Tongue (tissue), 2 donors: ENCODE data around the gene EREG. TPM values are rescaled to one million over a fixed set of nuclear protein-coding genes. Genes with fewer than 3 reads are reported as not detected.
A peak's percentile ranks its signal among the peaks of the same experiment; 100 is the strongest.

Experiments used
- DNase-seq: peaks from one replicate; pipeline ENCODE4 v3.0.0-alpha.2; 2015
- total RNA-seq: library from RNA; depleted of rRNA; stranded (reverse); fragments of >200 nt; gene quantifications from one replicate; pipeline ENCODE4 v1.2.3, GENCODE V29; 2014

Gene EREG
- total RNA-seq, 1 donor from 2014 or later = 0.72 TPM

GRCh38 chr4:74353858-74354257 lies 11.1 kb upstream of the EREG start:
- DNase-seq = no peak

DNA sequence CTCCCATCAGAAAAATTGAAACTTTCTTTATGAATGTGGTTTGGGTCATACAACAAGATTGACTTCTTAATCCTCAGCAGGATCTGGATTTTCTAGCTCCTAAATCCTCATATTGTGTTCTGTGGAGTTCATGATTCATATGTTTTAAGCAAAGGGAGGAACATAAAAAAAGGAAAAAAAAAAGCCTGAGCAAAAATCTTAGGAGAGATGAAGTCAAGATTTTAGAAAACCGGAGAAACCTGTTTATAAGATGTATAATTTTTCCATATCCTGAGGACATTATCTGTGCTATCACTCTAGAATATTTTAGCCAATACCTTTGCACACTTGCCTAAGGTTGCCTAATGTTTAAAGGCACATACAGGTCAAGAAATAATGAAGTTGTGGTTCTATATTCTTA lies 7.0 kb upstream of the EREG start:
- no peak for DNase-seq

DNA sequence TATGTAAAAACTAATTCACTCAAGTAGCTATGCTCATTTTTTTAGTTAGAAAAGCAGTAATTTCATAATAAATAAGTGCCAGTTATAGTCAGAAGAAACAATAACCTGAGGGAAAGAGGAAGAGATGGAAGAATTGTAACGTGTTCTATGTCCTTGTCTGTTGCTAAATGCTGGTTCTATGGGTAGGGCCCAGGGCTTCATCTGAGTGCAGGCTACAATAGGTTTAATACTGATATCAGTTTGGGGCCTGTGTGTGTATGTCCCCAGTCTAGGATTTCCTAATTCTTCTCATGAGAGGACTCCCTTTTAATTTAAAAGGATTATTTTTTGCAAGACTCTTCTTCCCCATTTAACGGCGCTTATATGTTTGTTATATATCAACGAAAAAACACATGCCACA lies 3.3 kb upstream of the EREG start:
- DNase-seq = no peak

GRCh38 chr4:74362347-74362746 lies 2.6 kb upstream of the EREG start:
- no peak for DNase-seq

DNA sequence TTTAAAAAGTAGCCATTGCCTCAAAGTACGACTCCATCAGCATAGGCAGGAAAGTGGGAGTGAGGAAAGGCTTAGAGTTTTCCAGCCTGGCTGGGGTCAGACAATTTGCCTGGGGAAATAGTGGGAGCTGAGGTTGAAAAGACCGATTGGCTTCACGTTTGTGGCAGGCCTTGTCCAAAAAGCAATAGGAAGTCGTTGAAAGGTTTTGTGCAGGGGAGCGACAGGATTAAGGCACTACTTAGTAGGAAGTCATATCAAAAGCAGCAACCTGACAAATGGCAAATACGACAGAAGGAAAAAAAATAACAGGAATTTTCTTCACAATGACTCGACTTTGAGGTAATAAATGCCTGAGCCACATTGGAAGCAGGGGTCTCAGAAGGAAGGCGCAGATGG lies 691 bp upstream of the EREG start:
- no peak for DNase-seq

DNA sequence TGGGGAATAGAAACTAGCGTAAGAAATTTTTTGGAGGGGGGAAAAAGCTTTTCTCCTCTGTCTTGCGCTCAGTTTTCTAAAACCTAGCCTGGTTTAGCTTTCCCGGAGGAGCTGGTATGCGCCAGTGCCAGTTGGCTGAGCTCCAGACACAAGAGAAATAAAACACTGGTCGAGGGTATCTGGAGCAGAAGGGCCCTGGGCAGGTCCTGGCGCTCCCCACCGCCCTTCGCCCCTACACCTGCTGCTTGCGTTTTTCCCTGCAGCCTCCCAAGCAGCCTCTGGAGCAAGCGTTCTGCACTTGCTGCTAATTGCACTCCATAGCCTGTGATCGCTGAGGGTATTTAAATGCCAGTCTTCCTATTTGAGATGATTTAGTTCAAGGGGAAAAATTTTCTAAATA lies 816 bp downstream of the EREG start:
- DNase-seq = peak; percentile 55

DNA sequence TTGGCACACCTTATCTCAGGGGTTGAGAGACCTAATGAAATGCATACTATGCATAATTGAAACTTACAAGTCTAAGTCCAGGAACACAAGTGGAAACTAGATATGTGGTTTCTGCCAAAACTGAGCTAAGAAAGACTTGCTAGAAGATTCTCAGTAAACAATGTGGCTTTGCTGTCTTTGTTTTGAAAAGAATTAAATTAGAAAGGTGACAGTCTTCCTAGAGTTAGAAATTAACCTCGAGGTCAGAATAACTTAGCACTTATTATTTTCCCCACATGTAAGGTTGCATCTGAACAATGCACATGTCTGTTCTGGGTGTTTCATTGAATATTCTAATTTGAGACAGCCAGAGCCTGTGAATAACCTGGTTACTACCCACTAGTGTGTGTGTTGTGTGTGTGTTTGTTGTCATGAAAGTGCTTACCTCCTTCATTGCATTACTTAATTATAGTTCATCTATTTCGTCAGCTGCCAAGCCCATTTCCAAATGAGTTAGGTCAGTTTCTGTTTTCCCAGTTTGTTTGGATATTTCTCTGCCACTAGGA lies 1.5 kb downstream of the EREG start:
- DNase-seq = no peak

GRCh38 chr4:74367656-74368290 lies 2.8 kb downstream of the EREG start:
- no peak for DNase-seq

GRCh38 chr4:74368596-74368995 lies 3.7 kb downstream of the EREG start:
- no peak for DNase-seq

DNA sequence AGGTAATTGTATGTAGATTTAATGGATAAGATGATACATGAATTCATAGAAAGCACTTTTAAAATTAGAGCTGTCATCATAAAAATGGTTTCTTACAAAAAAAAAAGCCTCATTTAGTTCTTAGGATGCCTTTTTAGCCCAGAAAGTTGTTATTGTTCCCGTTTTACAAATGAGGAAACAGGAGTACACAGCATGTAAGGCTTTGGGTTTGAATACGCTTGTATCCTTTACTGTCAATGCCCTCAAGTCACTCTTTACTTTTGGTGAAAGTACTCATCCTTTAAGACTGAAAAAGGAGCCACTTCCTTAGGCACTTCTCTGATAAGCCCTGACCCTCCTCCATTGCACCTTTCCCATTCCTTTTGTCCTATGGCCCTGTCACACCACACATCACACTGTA lies 4.9 kb downstream of the EREG start:
- DNase-seq = no peak

- peak; percentile 37 for DNase-seq
Observed at GRCh38 chr4:74370912-74371311, 6.0 kb downstream of the EREG start.

- no peak for DNase-seq
Observed at GRCh38 chr4:74374128-74374527, 9.2 kb downstream of the EREG start.

DNA sequence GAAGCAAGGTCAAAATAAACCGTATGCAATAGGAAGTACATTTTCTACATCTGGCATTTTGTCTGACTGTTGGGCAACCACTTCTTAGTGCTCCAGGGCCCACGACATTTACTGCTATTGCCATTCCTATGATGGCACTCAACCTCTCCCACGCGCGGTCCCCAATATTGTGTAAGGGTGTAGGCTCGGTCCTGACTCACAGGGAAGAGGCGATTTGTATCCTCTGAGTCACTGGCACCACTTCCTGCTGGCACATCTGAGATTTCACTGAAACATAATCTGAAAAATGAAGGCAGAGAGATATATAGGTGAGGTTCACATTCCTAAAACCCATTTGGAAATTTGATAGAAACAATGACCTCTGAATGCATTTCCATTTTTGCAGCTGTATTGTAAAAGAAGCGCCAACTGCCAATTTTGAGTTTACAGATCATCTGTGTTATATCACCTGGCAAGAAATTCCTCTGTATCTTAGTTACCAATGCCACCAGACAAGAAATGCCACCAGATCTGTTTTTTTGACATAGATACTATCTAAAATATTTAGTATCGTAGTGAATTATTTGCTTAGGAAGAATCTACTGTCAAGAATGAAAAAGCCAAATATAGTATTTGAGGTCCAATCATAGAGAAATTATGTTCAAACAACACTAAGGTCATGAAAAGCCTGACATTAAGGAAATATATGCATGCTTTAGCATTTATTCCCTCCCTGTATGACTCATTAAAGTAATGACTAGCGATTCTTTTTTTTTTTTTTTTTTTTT lies 9.8 kb downstream of the EREG start:
- no peak for DNase-seq

DNA sequence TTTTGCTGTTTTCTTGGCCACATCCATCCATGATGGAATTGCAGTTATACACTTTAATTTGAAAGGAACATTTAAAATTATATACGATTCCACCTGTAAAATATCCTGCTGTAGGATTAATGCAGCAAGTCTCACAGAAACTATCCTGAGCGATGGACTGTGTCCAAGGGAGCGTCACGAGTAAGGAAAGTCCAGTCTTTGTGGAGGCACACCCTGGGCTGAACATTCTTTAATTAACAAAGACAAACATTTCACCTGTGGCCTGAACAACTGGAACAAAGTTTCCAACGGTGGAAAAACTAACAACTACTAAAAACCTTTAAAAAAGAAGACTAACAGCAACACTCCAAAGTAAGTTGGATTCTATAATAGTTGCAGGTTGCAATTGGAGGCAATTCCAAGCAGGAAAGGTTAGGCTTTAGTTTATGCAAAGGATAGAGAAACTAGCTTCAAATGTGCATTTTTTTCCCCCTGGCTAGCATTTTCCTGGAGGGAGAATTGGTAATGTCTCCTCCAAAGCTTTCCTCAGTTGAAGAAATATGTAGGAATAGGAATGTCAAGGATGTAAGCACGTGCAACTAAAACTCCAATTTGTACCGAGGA lies 11.0 kb downstream of the EREG start:
- DNase-seq = no peak

GRCh38 chr4:74376888-74377483 lies 12.0 kb downstream of the EREG start:
- peak; percentile 61 for DNase-seq

DNA sequence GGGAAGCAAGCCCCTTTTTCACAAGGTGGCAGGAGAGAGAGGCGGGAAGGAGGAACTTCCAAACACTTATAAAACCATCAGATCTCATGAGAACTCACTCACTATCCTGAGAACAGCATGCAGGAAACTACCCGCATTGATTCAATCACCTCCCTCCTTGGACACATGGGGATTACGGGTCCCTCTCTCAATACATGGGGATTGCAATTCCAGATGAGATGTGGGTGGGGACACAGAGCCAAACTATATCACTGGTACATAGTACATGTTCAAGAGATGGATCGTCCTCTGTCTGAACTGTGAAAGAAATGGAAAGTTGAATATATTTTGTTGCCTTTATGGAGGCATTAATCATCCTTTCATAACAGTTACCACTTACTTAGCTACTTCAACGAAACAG lies 12.8 kb downstream of the EREG start:
- no peak for DNase-seq

DNA sequence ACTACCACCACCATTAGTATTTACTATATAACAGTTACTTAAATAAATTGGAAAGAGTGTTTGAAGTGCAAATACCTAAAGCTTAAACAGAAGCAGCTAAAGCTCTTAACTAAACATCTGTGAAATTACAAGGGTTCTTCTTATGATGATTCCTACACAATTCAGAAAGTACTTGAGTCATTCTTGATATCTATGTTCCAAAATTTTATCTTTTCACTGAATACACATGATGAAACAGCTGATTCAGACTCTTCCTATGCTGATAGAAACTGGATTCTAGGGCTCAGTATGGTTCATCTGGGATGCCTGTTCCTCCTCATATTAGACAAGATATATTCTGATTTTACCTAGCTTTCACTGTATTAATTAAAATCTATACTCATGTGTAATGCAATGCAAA lies 13.6 kb downstream of the EREG start:
- no peak for DNase-seq

DNA sequence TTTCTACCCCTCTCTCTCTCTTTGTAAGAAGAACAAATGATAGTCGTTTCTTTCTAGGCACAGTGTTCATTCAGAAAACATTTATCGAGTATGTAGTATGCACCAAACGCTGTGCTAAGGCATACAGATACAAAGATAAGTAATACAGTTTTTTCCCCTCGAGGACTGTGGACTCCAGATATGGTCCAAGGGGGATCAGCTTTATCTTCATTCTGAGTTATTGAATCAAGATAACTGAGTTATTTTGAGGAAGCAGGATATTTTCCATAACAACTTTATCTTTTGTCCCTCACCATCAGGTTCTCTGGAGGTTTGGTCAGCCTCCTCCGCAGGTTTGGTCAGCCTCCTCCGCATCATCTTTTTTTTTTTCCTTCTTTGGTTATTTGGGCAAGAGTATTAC lies 15.0 kb downstream of the EREG start:
- DNase-seq = no peak

- DNase-seq = no peak
Observed at GRCh38 chr4:74385386-74385785, 20.4 kb downstream of the EREG start.

DNA sequence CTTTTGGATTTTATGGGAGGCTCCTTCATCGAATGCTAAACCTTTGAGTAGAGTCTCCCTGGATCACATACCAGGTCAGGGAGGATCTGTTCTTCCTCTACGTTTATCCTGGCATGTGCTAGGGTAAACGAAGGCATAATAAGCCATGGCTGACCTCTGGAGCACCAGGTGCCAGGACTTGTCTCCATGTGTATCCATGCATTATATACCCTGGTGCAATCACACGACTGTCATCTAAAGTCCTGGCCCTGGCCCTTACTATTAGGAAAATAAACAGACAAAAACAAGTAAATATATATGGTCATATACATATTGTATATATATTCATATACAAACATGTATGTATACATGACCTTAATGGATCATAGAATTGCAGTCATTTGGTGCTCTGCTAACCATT lies 21.2 kb downstream of the EREG start:
- DNase-seq = no peak

DNA sequence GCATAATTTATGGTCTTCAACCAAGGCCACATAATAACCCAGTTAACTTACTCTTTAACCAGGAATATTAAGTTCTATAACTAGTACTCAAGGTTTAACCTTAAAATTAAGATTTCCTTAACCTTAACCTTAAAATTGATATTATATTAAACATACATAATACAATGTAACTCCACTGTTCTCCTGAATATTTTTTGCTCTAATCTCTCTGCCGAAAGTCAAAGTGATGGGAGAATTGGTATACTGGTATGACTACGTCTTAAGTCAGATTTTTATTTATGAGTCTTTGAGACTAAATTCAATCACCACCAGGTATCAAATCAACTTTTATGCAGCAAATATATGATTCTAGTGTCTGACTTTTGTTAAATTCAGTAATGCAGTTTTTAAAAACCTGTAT lies 22.8 kb downstream of the EREG start:
- DNase-seq = no peak

- DNase-seq = no peak
Observed at GRCh38 chr4:74389494-74389893, 24.5 kb downstream of the EREG start.

- DNase-seq = no peak
Observed at GRCh38 chr4:74390677-74391076, 25.7 kb downstream of the EREG start.
